K562 (cell line): ENCODE measurements around the gene ADORA2A. TPM values are rescaled to one million over a fixed set of nuclear protein-coding genes. Genes with fewer than 3 reads are reported as not detected.

Experiments
- ATAC-seq: fragments of 200-7000 bp; cut with Tn5 transposase; 3 replicates; pipeline ENCODE4 v1.9.1; 2020; ENCODE audit warnings: moderate library complexity
- BruUV-seq: library from RNA; stranded (reverse); fragments of 400-500 nt; replicated peaks from 2 replicates; lab custom pipeline; 2021; lab: Mats Ljungman, UMichigan
- CTCF ChIA-PET: fragments of 300-600 bp; formaldehyde crosslinking; extraction: SDS; loops from one replicate; lab custom pipeline; 2021; ENCODE audit warnings: low intra/inter-chr PET ratio; lab: Yijun Ruan, JAX
- POLR2A ChIA-PET: fragments of 300-600, 350-650 bp; sonication (Branson Sonifier 250); formaldehyde crosslinking; extraction: SDS; loops from one replicate; lab custom pipeline; 2021; ENCODE audit warnings: antibody characterized with exemption, inconsistent platforms; lab: Yijun Ruan, JAX
- DNase-seq, 4 experiments: peaks; one replicate each; pipeline versions ENCODE4 v3.0.0 to v3.0.0-alpha.2; 2011 to 2018; ENCODE audit warnings: low spot score in 3 of 4, mixed read lengths in 3 of 4; ENCODE audit errors: extremely low read depth in 1 of 4
- FAIRE-seq: peaks from 2 replicates; lab custom pipeline; 2011; peaks lifted over from hg19 to GRCh38; lab: Jason Lieb, UNC
- H2AFZ ChIP-seq: 2 replicates; pipeline ENCODE4 v1.6.0; 2011; ENCODE audit warnings: low read depth, low read length, control low read depth, inconsistent platforms
- H3K27ac ChIP-seq: fragments of 200-600 bp; 3 replicates; pipeline ENCODE4 v1.8.0; 2011; ENCODE audit warnings: low read depth, mild to moderate bottlenecking, control low read depth, inconsistent platforms, low read length, moderate library complexity, mixed read lengths; ENCODE audit errors: extremely low read depth
- H3K27me3 ChIP-seq, 2 experiments: fragments of 300-600 bp in 1 of 2; 2 replicates in 1 of 2; 3 replicates in 1 of 2; pipeline versions ENCODE4 v1.6.0 to v1.8.0; 2011; ENCODE audit warnings: inconsistent platforms in 2 of 2, low read length in 2 of 2, mild to moderate bottlenecking in 1 of 2, mixed read lengths in 1 of 2, moderate library complexity in 1 of 2; ENCODE audit not compliant: control insufficient read depth in 2 of 2, insufficient read depth in 2 of 2
- H3K36me3 ChIP-seq: fragments of 300-600 bp; 3 replicates; pipeline ENCODE4 v1.8.0; 2011; ENCODE audit warnings: mild to moderate bottlenecking, low read length, inconsistent platforms; ENCODE audit not compliant: control insufficient read depth, insufficient read depth
- H3K4me1 ChIP-seq, 2 experiments: fragments of 200-600 bp in 1 of 2; replicated peaks in 1 of 2; 2 replicates in 1 of 2; 3 replicates in 1 of 2; pipeline versions ENCODE4 v1.5.1 to v1.8.0; 2011; ENCODE audit warnings: inconsistent platforms in 2 of 2, low read length in 2 of 2, mild to moderate bottlenecking in 1 of 2, mixed read lengths in 1 of 2, moderate library complexity in 1 of 2; ENCODE audit not compliant: control insufficient read depth in 2 of 2, insufficient read depth in 2 of 2
- H3K4me2 ChIP-seq: 2 replicates; pipeline ENCODE4 v1.6.1; 2011; ENCODE audit warnings: low read length, control low read depth, inconsistent platforms, mixed read lengths; ENCODE audit not compliant: insufficient read depth
- H3K4me3 ChIP-seq: fragments of 200-600 bp; sonication (generic), shearing (Covaris generic); 2 replicates; pipeline ENCODE4 v1.5.1; 2016; ENCODE audit warnings: control low read depth, inconsistent platforms
- H3K79me2 ChIP-seq: fragments of 200-600 bp; 3 replicates; pipeline ENCODE4 v1.8.0; 2011; ENCODE audit warnings: low read length, inconsistent platforms; ENCODE audit not compliant: control insufficient read depth, insufficient read depth
- H3K9ac ChIP-seq, 2 experiments: 2 replicates each; pipeline versions ENCODE4 v1.6.0 to v1.6.1; 2011; ENCODE audit warnings: low read depth in 2 of 2, low read length in 2 of 2, control low read depth in 1 of 2, inconsistent platforms in 1 of 2, mild to moderate bottlenecking in 1 of 2, mixed read lengths in 1 of 2; ENCODE audit not compliant: insufficient read depth in 1 of 2
- H3K9me1 ChIP-seq: one replicate; pipeline ENCODE4 v1.6.0; 2011; ENCODE audit warnings: inconsistent platforms, mild to moderate bottlenecking, low read length, moderate library complexity; ENCODE audit not compliant: control insufficient read depth, insufficient read depth
- H3K9me3 ChIP-seq: replicated peaks from 2 replicates; pipeline ENCODE4 v1.5.1; 2011; ENCODE audit warnings: low read depth, low read length, inconsistent platforms; ENCODE audit not compliant: control insufficient read depth, insufficient read depth
- H4K20me1 ChIP-seq: replicated peaks from 2 replicates; pipeline ENCODE4 v1.6.1; 2011; ENCODE audit warnings: low read length, inconsistent platforms, mixed read lengths; ENCODE audit not compliant: control insufficient read depth, insufficient read depth
- CCNT2 ChIP-seq: IDR thresholded peaks from 2 replicates; pipeline ENCODE4 v1.6.1; 2011; ENCODE audit warnings: borderline replicate concordance, low read depth, mild to moderate bottlenecking, moderate library complexity, mixed read lengths, low read length; ENCODE audit not compliant: insufficient read length; ENCODE audit errors: extremely low read depth
- CHD2 ChIP-seq: IDR thresholded peaks from 2 replicates; pipeline ENCODE4 v1.6.1; 2011; ENCODE audit warnings: low read depth, low read length
- GTF2A2 ChIP-seq: IDR thresholded peaks from 2 replicates; pipeline ENCODE4 v1.6.1; 2016; ENCODE audit warnings: mild to moderate bottlenecking, missing genetic modification characterization, missing compliant biosample characterization
- L3MBTL2 ChIP-seq: fragments of 450-650 bp; IDR thresholded peaks from 2 replicates; pipeline ENCODE4 v1.6.1; 2016; ENCODE audit warnings: mild to moderate bottlenecking, moderate library complexity
- MTA3 ChIP-seq: fragments of 450-650 bp; formaldehyde crosslinking; IDR thresholded peaks from 2 replicates; pipeline ENCODE4 v1.6.1; 2017; ENCODE audit warnings: mild to moderate bottlenecking, borderline replicate concordance
- PML ChIP-seq: IDR thresholded peaks from 2 replicates; pipeline ENCODE4 v1.6.1; 2012; ENCODE audit warnings: low read length, inconsistent platforms
- RBM17 ChIP-seq: fragments of 200-400 bp; formaldehyde crosslinking; IDR thresholded peaks from 2 replicates; pipeline ENCODE4 v1.6.1; 2017; ENCODE audit warnings: low read depth, mild to moderate bottlenecking, low read length, borderline replicate concordance
- SAFB2 ChIP-seq: fragments of 200-400 bp; formaldehyde crosslinking; IDR thresholded peaks from 2 replicates; pipeline ENCODE4 v1.6.1; 2018; ENCODE audit warnings: borderline replicate concordance, low read length, low read depth, moderate library complexity; ENCODE audit not compliant: severe bottlenecking
- SETDB1 ChIP-seq: IDR thresholded peaks from one replicate; pipeline ENCODE4 v1.6.1; 2012; ENCODE audit warnings: low read length, control low read depth, inconsistent platforms
- TAF9B ChIP-seq: fragments of 450-650 bp; IDR thresholded peaks from 2 replicates; pipeline ENCODE4 v1.6.1; 2018; ENCODE audit warnings: mild to moderate bottlenecking; ENCODE audit not compliant: partially characterized antibody
- TSC22D4 ChIP-seq: fragments of 450-650 bp; IDR thresholded peaks from 2 replicates; pipeline ENCODE4 v1.6.1; 2016; ENCODE audit warnings: missing genetic modification characterization, missing biosample characterization, control low read depth
- ZBTB26 ChIP-seq: fragments of 450-650 bp; formaldehyde crosslinking; IDR thresholded peaks from 2 replicates; pipeline ENCODE4 v1.4.0; 2022; ENCODE audit warnings: missing genetic modification characterization
- ZBTB5 ChIP-seq: fragments of 450-650 bp; IDR thresholded peaks from 2 replicates; pipeline ENCODE4 v1.6.1; 2017; ENCODE audit warnings: antibody characterized with exemption
- ZFP30 ChIP-seq: fragments of 250-450 bp; sonication (Bioruptor Pico); IDR thresholded peaks from 2 replicates; pipeline ENCODE4 v1.8.0; 2022; ENCODE audit warnings: moderate library complexity, mild to moderate bottlenecking, inconsistent platforms, borderline replicate concordance
- ZFX ChIP-seq: sonication (generic); formaldehyde crosslinking; IDR thresholded peaks from 2 replicates; pipeline ENCODE4 v1.8.0; 2022; ENCODE audit warnings: mild to moderate bottlenecking, missing genetic modification reagents, moderate library complexity
- ZNF696 ChIP-seq: fragments of 250-450 bp; sonication (Bioruptor Pico); conservative IDR thresholded peaks from 2 replicates; pipeline ENCODE4 v1.4.0; 2020; ENCODE audit warnings: mild to moderate bottlenecking, moderate library complexity
- WGBS: fragments of 100-300 bp; shearing (Covaris generic); methylation state at CpG from one replicate; pipeline ENCODE4 v1.1.6; 2016; ENCODE audit warnings: low coverage, mixed read lengths; ENCODE audit not compliant: insufficient coverage; ENCODE audit errors: missing lambda C conversion rate; 5-methylcytosine and 5-hydroxymethylcytosine counted together
- in situ Hi-C: fragments of 300-500 bp; cut with MboI; formaldehyde crosslinking; loops from 4 replicates; pipeline ENCODE4 v1.15.0; 2018; ENCODE audit warnings: inconsistent platforms, mixed read lengths
- intact Hi-C: fragments of 100-400 bp; cut with micrococcal nuclease; formaldehyde crosslinking; loops from 2 replicates; pipeline ENCODE4 v1.14.2; 2022
- polyA plus RNA-seq, 8 experiments: library from polyadenylated mRNA; depleted of rRNA in 4 of 8; stranded (reverse) in 5 of 8; unstranded in 3 of 8; fragments of >200 nt; fragmentation: Nextera tagmentation in 2 of 8; fragmentation: Illumina TruSeq in 1 of 8; extraction: Ambion mirVana in 2 of 8; extraction: Trizol in 1 of 8; gene quantifications; 2 replicates each; pipeline versions ENCODE4 v1.2.1 to v1.2.3, GENCODE V29; 2011 to 2014; ENCODE audit warnings: inconsistent platforms in 1 of 8, missing spikeins in 1 of 8
- total RNA-seq, 7 experiments: library from RNA; depleted of rRNA in 6 of 7; stranded (reverse); fragments of >200 nt in 6 of 7; fragmentation: Illumina TruSeq in 2 of 7; extraction: Trizol in 2 of 7; gene quantifications; 2 replicates each; pipeline versions ENCODE4 v1.2.1 to v1.2.3, GENCODE V29; 2011 to 2021; ENCODE audit warnings: low replicate concordance in 1 of 7

The ADORA2A gene
- total and polyA plus RNA-seq, 9 of the 15 experiments (the other 6 are each of a cell fraction or from before 2014, with no cell fraction given): 0.15 to 2.1 (median 0.66) TPM; not detected in 2

GRCh38 chr22:24384131-24384530, 43.3 kb upstream of the ADORA2A start (continued):
- no peak for TF ChIP-seq ZBTB26

- intact Hi-C loops (no loop called here), in situ Hi-C loops (no loop called here)
- DNase-seq (no peak), FAIRE-seq (no peak), ATAC-seq (no peak)
- ChIA-PET POLR2A (interaction anchor here (0.6 kb wide), 1 partner anchor 186 kb away, joined by 3 read pairs; no protein-coding TSS in a partner anchor), CTCF (no interaction called here)
- Histone ChIP-seq H4K20me1 (no peaks in the 10 kb centered on the region), H3K4me1 (peaks cover 0 to 6% of the 10 kb centered on the region in 2 experiments; a peak in 2 of 5 replicates), H3K4me2 (no peak overlapping the region), H3K9ac (no peak overlapping the region), H2AFZ (no peak overlapping the region), H3K27me3 (no peaks in the 10 kb centered on the region), H3K9me3 (no peaks in the 10 kb centered on the region), H3K4me3 (no peak overlapping the region), H3K79me2 (no peaks in the 10 kb centered on the region), H3K36me3 (no peaks in the 10 kb centered on the region), H3K27ac (no peak overlapping the region), H3K9me1 (no peaks in the 10 kb centered on the region)
- TF ChIP-seq SAFB2 (no peak), CHD2 (no peak), TSC22D4 (tag) (no peak), SETDB1 (no peak), ZFP30 (CRISPR knock-in tag) (no peak), PML (no peak), MTA3 (no peak), ZFX (CRISPR knock-in tag) (no peak), L3MBTL2 (no peak), CCNT2 (no peak), ZNF696 (CRISPR knock-in tag) (no peak), GTF2A2 (tag) (no peak), TAF9B (no peak), ZBTB5 (no peak), RBM17 (no peak)
- BruUV-seq: no TSS peak
- WGBS: 89% methylated on average over 2 of the region's 2 CpGs
Measured at GRCh38 chr22:24386937-24387471, 40.4 kb upstream of the ADORA2A start.
